ENCODE measurements around the gene EIF4G3.

DNA sequence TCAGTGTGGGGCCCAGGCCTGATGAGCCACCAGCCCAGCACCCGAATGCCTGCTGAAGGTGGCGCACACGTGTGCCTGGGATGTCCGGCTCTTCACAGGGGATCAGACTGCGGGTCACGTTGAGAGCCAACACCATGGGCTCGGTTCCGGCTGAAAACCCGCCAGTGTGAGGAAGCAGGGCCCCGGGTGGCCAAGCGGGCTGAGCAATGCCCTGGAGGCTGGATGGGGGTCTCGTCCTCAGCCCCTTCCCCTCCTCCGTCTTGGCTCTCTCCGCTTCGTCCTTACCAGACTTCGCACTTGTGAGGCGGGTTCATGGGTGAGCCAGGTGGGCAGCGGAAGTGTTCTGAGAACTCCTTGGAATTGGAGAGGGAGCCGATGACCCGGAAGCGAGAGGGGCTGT is 43.0 kb upstream of the EIF4G3 start:
- TF ChIP-seq, protein P1, sequence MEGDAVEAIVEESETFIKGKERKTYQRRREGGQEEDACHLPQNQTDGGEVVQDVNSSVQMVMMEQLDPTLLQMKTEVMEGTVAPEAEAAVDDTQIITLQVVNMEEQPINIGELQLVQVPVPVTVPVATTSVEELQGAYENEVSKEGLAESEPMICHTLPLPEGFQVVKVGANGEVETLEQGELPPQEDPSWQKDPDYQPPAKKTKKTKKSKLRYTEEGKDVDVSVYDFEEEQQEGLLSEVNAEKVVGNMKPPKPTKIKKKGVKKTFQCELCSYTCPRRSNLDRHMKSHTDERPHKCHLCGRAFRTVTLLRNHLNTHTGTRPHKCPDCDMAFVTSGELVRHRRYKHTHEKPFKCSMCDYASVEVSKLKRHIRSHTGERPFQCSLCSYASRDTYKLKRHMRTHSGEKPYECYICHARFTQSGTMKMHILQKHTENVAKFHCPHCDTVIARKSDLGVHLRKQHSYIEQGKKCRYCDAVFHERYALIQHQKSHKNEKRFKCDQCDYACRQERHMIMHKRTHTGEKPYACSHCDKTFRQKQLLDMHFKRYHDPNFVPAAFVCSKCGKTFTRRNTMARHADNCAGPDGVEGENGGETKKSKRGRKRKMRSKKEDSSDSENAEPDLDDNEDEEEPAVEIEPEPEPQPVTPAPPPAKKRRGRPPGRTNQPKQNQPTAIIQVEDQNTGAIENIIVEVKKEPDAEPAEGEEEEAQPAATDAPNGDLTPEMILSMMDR (conservative IDR thresholded peaks at IDR 0.05), result no peak
- no peak for TF ChIP-seq ZFX (IDR thresholded peaks at IDR 0.05)

Measured in C4-2B (cell line).